Motor neuron (in vitro differentiated cells): ENCODE data around the gene STK17A. TPM values are rescaled to one million over a fixed set of nuclear protein-coding genes. Genes with fewer than 3 reads are reported as not detected.

Experiments
- ATAC-seq, 8 experiments: fragments of 200-7000 bp; cut with Tn5 transposase; replicated peaks in 6 of 8; 2 replicates each; pipeline ENCODE4 v1.8.0; 2021; ENCODE audit warnings: mild to moderate bottlenecking in 8 of 8, moderate library complexity in 8 of 8
- H3K27ac ChIP-seq, 2 donors: fragments of 250-450 bp; sonication (Bioruptor Pico); 2 replicates each; pipeline ENCODE4 v1.9.0; 2021; ENCODE audit warnings: antibody characterized with exemption in 2 of 2, mild to moderate bottlenecking in 2 of 2, moderate library complexity in 1 of 2
- H3K4me1 ChIP-seq, 2 donors: fragments of 250-450 bp; sonication (Bioruptor Pico); replicated peaks in 1 of 2; 2 replicates each; pipeline ENCODE4 v1.6.1; 2021; ENCODE audit warnings: antibody characterized with exemption in 2 of 2, mild to moderate bottlenecking in 2 of 2, moderate library complexity in 1 of 2
- H3K4me3 ChIP-seq, 5 donors: fragments of 250-450 bp; sonication (Bioruptor Pico); 2 replicates each; pipeline ENCODE4 v1.9.0; 2021; ENCODE audit warnings: antibody characterized with exemption in 5 of 5, mild to moderate bottlenecking in 5 of 5, moderate library complexity in 4 of 5
- WGBS, 10 experiments: fragments of 450-650 bp; shearing (Covaris generic); methylation state at CpG; one replicate each; pipeline ENCODE4 v1.0.0; 2022; 5-methylcytosine and 5-hydroxymethylcytosine counted together
- in situ Hi-C, 9 experiments: fragments of 400-800 bp; cut with MboI; loops; one replicate each; pipeline ENCODE4 v1.15.0; 2021; ENCODE audit warnings: low sequenced_read_pairs in 9 of 9, low pct_unique_long_range_greater_than_20kb in 2 of 9; ENCODE audit not compliant: unreplicated experiment in 9 of 9
- total RNA-seq, 8 experiments: library from RNA; unstranded; fragments of 300-600 nt; gene quantifications; 2 replicates each; pipeline versions ENCODE4 v1.2.3 to v1.2.4, GENCODE V29; 2022

Gene STK17A
- 10 to 100 TPM in 5 of 8 experiments, 1 to 10 TPM in 3; 3.9 to 18.4 (median 13.4) TPM for total RNA-seq

- Histone ChIP-seq H3K4me3 (peak within 1 kb of the TSS; percentile 48 to 82 (median 73)), H3K4me1 (peaks cover 6% of the 10 kb centered on the region in 2 donors), H3K27ac (peak within 1 kb of the TSS in 1 of 2 donors; percentile 6)
- in situ Hi-C loops = loop anchor here in 5 of 9 experiments (10.0 to 25.0 kb wide), 3 partner anchors 122 to 255 kb away; no protein-coding TSS in a partner anchor
- WGBS, 10 experiments = 0 to 40% (median 4%) methylated on average over 1 to 4 of the region's 83 CpGs; no CpG with 5 or more reads in 3 of the 10 experiments
- peak; percentile 80 to 92 (median 88) for ATAC-seq
Observed at GRCh38 chr7:43582503-43583423, at the start of gene STK17A. STK17A (plus strand) TSS chr7:43583108; CDS start chr7:43583244, 136 bp downstream.

- Histone ChIP-seq H3K27ac (no peak overlapping the region), H3K4me1 (no peaks in the 10 kb centered on the region), H3K4me3 (no peak overlapping the region)
- in situ Hi-C loops = no loop called here
- ATAC-seq = no peak
- WGBS, 10 experiments = 12 to 89% (median 76%) methylated on average over 3 to 6 of the region's 6 CpGs
Observed at GRCh38 chr7:43533801-43534479, 49.0 kb upstream of the STK17A start.

- Histone ChIP-seq H3K27ac (no peak overlapping the region), H3K4me1 (no peaks in the 10 kb centered on the region), H3K4me3 (no peak overlapping the region)
- in situ Hi-C loops = no loop called here
- ATAC-seq = no peak
- WGBS, 10 experiments = 40 to 93% (median 73%) methylated on average over 2 to 4 of the region's 4 CpGs; no CpG with 5 or more reads in 4 of the 10 experiments
Observed at GRCh38 chr7:43535031-43535451, 47.9 kb upstream of the STK17A start.

- in situ Hi-C loops = no loop called here
- 0 to 100% (median 76%) methylated on average over 1 to 4 of the region's 6 CpGs; no CpG with 5 or more reads in 4 of the 10 experiments for WGBS, 10 experiments
- H3K27ac ChIP-seq = no peak overlapping the region
- peak in 2 of 8 experiments; percentile 78 to 83 for ATAC-seq
- H3K4me1 ChIP-seq = no peaks in the 10 kb centered on the region
- no peak overlapping the region for H3K4me3 ChIP-seq
Observed at GRCh38 chr7:43535810-43536585, 46.9 kb upstream of the STK17A start.

GRCh38 chr7:43536773-43537172 is 46.1 kb upstream of the STK17A start:
- no peak for ATAC-seq
- Histone ChIP-seq H3K27ac (no peak overlapping the region), H3K4me3 (no peak overlapping the region), H3K4me1 (no peaks in the 10 kb centered on the region)
- WGBS, 10 experiments = 25 to 90% (median 77%) methylated on average over 2 to 8 of the region's 15 CpGs; no CpG with 5 or more reads in 4 of the 10 experiments
- in situ Hi-C loops = no loop called here

GRCh38 chr7:43537765-43538403 is 45.0 kb upstream of the STK17A start:
- in situ Hi-C loops = no loop called here
- WGBS, 10 experiments = 33 to 100% (median 86%) methylated on average over 1 to 8 of the region's 9 CpGs; no CpG with 5 or more reads in 1 of the 10 experiments
- Histone ChIP-seq H3K27ac (no peak overlapping the region), H3K4me3 (no peak overlapping the region), H3K4me1 (no peaks in the 10 kb centered on the region)
- ATAC-seq = no peak

GRCh38 chr7:43538404-43538771 is 44.5 kb upstream of the STK17A start:
- Histone ChIP-seq H3K4me1 (no peaks in the 10 kb centered on the region), H3K4me3 (no peak overlapping the region), H3K27ac (no peak overlapping the region)
- WGBS, 10 experiments = 40 to 100% (median 86%) methylated on average over 1 to 4 of the region's 4 CpGs; no CpG with 5 or more reads in 2 of the 10 experiments
- no peak for ATAC-seq
- in situ Hi-C loops = no loop called here

GRCh38 chr7:43540471-43540870 is 42.4 kb upstream of the STK17A start:
- 40 to 100% (median 84%) methylated on average over 1 to 3 of the region's 3 CpGs; no CpG with 5 or more reads in 2 of the 10 experiments for WGBS, 10 experiments
- Histone ChIP-seq H3K4me3 (no peak overlapping the region), H3K27ac (no peak overlapping the region), H3K4me1 (no peaks in the 10 kb centered on the region)
- ATAC-seq = no peak
- in situ Hi-C loops = no loop called here

GRCh38 chr7:43542716-43543115 is 40.2 kb upstream of the STK17A start:
- Histone ChIP-seq H3K27ac (no peak overlapping the region), H3K4me1 (no peaks in the 10 kb centered on the region), H3K4me3 (no peak overlapping the region)
- 67 to 98% (median 86%) methylated on average over 1 to 5 of the region's 5 CpGs for WGBS, 10 experiments
- in situ Hi-C loops = no loop called here
- no peak for ATAC-seq

- in situ Hi-C loops = no loop called here
- no peak overlapping the region for H3K27ac ChIP-seq
- no peak for ATAC-seq
Observed at GRCh38 chr7:43546231-43546630, 36.7 kb upstream of the STK17A start.

GRCh38 chr7:43550427-43550826 is 32.5 kb upstream of the STK17A start:
- Histone ChIP-seq H3K4me1 (no peaks in the 10 kb centered on the region), H3K4me3 (no peak overlapping the region), H3K27ac (no peak overlapping the region)
- no peak for ATAC-seq
- in situ Hi-C loops = no loop called here
- WGBS, 10 experiments = 82 to 100% (median 97%) methylated on average over 1 to 13 of the region's 16 CpGs; no CpG with 5 or more reads in 3 of the 10 experiments

More at GRCh38 chr7:43546231-43546630, 36.7 kb upstream of the STK17A start:
- no peaks in the 10 kb centered on the region for H3K4me1 ChIP-seq
- H3K4me3 ChIP-seq = no peak overlapping the region

- in situ Hi-C loops = no loop called here
- ATAC-seq = no peak
- WGBS, 10 experiments = 40 to 100% (median 81%) methylated on average over 1 to 8 of the region's 8 CpGs; no CpG with 5 or more reads in 1 of the 10 experiments
- no peaks in the 10 kb centered on the region for H3K4me1 ChIP-seq
- no peak overlapping the region for H3K4me3 ChIP-seq
- H3K27ac ChIP-seq = no peak overlapping the region
Observed at GRCh38 chr7:43552122-43552521, 30.8 kb upstream of the STK17A start.
